IMR-90 (cell line): ENCODE measurements around the gene CASK. TPM values are rescaled to one million over a fixed set of nuclear protein-coding genes. Genes with fewer than 3 reads are reported as not detected.
A peak's percentile ranks its signal among the peaks of the same experiment; 100 is the strongest.

Experiments
- ATAC-seq: fragments of 200-7000 bp; cut with Tn5 transposase; 2 replicates; pipeline ENCODE4 v1.9.1; 2020; ENCODE audit warnings: low read depth, mild to moderate bottlenecking, moderate library complexity
- BruUV-seq: library from RNA; stranded (reverse); fragments of 400-500 nt; replicated peaks from 2 replicates; lab custom pipeline; 2021; lab: Mats Ljungman, UMichigan
- CTCF ChIA-PET: fragments of 300-600 bp; formaldehyde crosslinking; extraction: SDS; loops from one replicate; lab custom pipeline; 2021; ENCODE audit warnings: antibody characterized with exemption; lab: Yijun Ruan, JAX
- POLR2A ChIA-PET: fragments of 300-600 bp; sonication (Branson Sonifier 250); formaldehyde crosslinking; loops from one replicate; lab custom pipeline; 2022; ENCODE audit warnings: antibody characterized with exemption; ENCODE audit not compliant: unreplicated experiment; lab: Charles Lee
- DNase-seq: peaks from one replicate; pipeline ENCODE4 v3.0.0; 2013
- H2AFZ ChIP-seq: replicated peaks from 2 replicates; pipeline ENCODE3; 2013; ENCODE audit warnings: low read length, mild to moderate bottlenecking; ENCODE audit not compliant: poor library complexity
- H2AK5ac ChIP-seq: 2 replicates; pipeline ENCODE4 v1.6.1; 2013; ENCODE audit warnings: low read depth, low read length, inconsistent platforms
- H2AK9ac ChIP-seq: replicated peaks from 2 replicates; pipeline ENCODE3; 2013; ENCODE audit warnings: mild to moderate bottlenecking, low read depth, low read length, moderate library complexity; ENCODE audit not compliant: poor library complexity
- H2BK120ac ChIP-seq: 2 replicates; pipeline ENCODE4 v1.6.1; 2013; ENCODE audit warnings: low read depth, low read length, inconsistent platforms
- H2BK15ac ChIP-seq: 3 replicates; pipeline ENCODE4 v1.6.1; 2013; ENCODE audit warnings: low read depth, low read length, inconsistent platforms
- H2BK20ac ChIP-seq: 2 replicates; pipeline ENCODE4 v1.6.1; 2013; ENCODE audit warnings: low read depth, mild to moderate bottlenecking, inconsistent platforms, low read length, moderate library complexity
- H2BK5ac ChIP-seq: 2 replicates; pipeline ENCODE4 v1.6.1; 2013; ENCODE audit warnings: mild to moderate bottlenecking, low read depth, low read length, inconsistent platforms; ENCODE audit not compliant: poor library complexity, severe bottlenecking
- H3K14ac ChIP-seq: replicated peaks from 2 replicates; pipeline ENCODE4 v1.6.1; 2013; ENCODE audit warnings: low read depth, low read length, inconsistent platforms
- H3K18ac ChIP-seq: 2 replicates; pipeline ENCODE4 v1.6.1; 2013; ENCODE audit warnings: low read depth, low read length, control low read depth
- H3K23ac ChIP-seq: 2 replicates; pipeline ENCODE4 v1.6.1; 2013; ENCODE audit warnings: low read depth, low read length, inconsistent platforms
- H3K27ac ChIP-seq: 2 replicates; pipeline ENCODE4 v1.5.1; 2013; ENCODE audit warnings: mild to moderate bottlenecking, control low read depth, low read length; ENCODE audit not compliant: insufficient read depth
- H3K27me3 ChIP-seq: 2 replicates; pipeline ENCODE4 v1.6.1; 2013; ENCODE audit warnings: low read length; ENCODE audit not compliant: control insufficient read depth, insufficient read depth
- H3K36me3 ChIP-seq: 2 replicates; pipeline ENCODE4 v1.6.1; 2013; ENCODE audit warnings: low read length, mixed read lengths; ENCODE audit not compliant: control insufficient read depth, insufficient read depth
- H3K4ac ChIP-seq: 2 replicates; pipeline ENCODE4 v1.6.1; 2013; ENCODE audit warnings: low read depth, low read length, inconsistent platforms
- H3K4me1 ChIP-seq: 2 replicates; pipeline ENCODE4 v1.6.1; 2013; ENCODE audit warnings: low read length, mixed read lengths; ENCODE audit not compliant: control insufficient read depth, insufficient read depth
- H3K4me2 ChIP-seq: 2 replicates; pipeline ENCODE4 v1.6.1; 2013; ENCODE audit warnings: low read depth, mild to moderate bottlenecking, control low read depth, low read length, moderate library complexity
- H3K4me3 ChIP-seq: 2 replicates; pipeline ENCODE4 v1.5.1; 2013; ENCODE audit warnings: low read depth, mild to moderate bottlenecking, control low read depth, low read length, moderate library complexity; ENCODE audit not compliant: insufficient read depth
- H3K56ac ChIP-seq: 2 replicates; pipeline ENCODE4 v1.6.1; 2013; ENCODE audit warnings: low read length, inconsistent platforms; ENCODE audit not compliant: insufficient read depth; ENCODE audit errors: extremely low read depth
- H3K79me1 ChIP-seq, 2 experiments: 2 replicates each; pipeline ENCODE4 v1.6.1; 2013; ENCODE audit warnings: low read length in 2 of 2, inconsistent platforms in 1 of 2, low read depth in 1 of 2
- H3K9ac ChIP-seq: 2 replicates; pipeline ENCODE4 v1.6.1; 2013; ENCODE audit warnings: low read depth, low read length, control low read depth
- H3K9me1 ChIP-seq: 2 replicates; pipeline ENCODE4 v1.6.1; 2013; ENCODE audit warnings: low read length, inconsistent platforms; ENCODE audit not compliant: insufficient read depth
- H3K9me3 ChIP-seq: 2 replicates; pipeline ENCODE4 v1.6.1; 2013; ENCODE audit warnings: low read length; ENCODE audit not compliant: control insufficient read depth, insufficient read depth
- H4K20me1 ChIP-seq: 2 replicates; pipeline ENCODE4 v1.6.1; 2013; ENCODE audit warnings: low read length, inconsistent platforms; ENCODE audit not compliant: insufficient read depth
- H4K5ac ChIP-seq: 2 replicates; pipeline ENCODE4 v1.6.1; 2013; ENCODE audit warnings: mild to moderate bottlenecking, low read depth, low read length, control low read depth
- H4K8ac ChIP-seq, 2 experiments: 2 replicates each; pipeline ENCODE4 v1.6.1; 2013; ENCODE audit warnings: low read depth in 2 of 2, low read length in 2 of 2, control low read depth in 1 of 2, inconsistent platforms in 1 of 2
- H4K91ac ChIP-seq: 2 replicates; pipeline ENCODE4 v1.6.1; 2013; ENCODE audit warnings: low read depth, low read length, inconsistent platforms; ENCODE audit not compliant: insufficient read depth
- BHLHE40 ChIP-seq: fragments of 150-350 bp; IDR thresholded peaks from 2 replicates; pipeline ENCODE4 v1.6.1; 2016; ENCODE audit warnings: mild to moderate bottlenecking, low read depth, low read length
- CEBPB ChIP-seq: IDR thresholded peaks from 2 replicates; pipeline ENCODE4 v1.6.1; 2012; ENCODE audit warnings: low read depth, low read length, improper control_type of control experiment
- CHD1 ChIP-seq: IDR thresholded peaks from 2 replicates; pipeline ENCODE4 v1.6.1; 2012; ENCODE audit warnings: low read depth, low read length, improper control_type of control experiment
- CTCF ChIP-seq: conservative IDR thresholded peaks from 2 replicates; pipeline ENCODE4 v1.5.1; 2012; ENCODE audit warnings: mild to moderate bottlenecking, low read depth, low read length, improper control_type of control experiment
- ELK1 ChIP-seq: fragments of 150-350 bp; IDR thresholded peaks from 2 replicates; pipeline ENCODE4 v1.6.1; 2016; ENCODE audit warnings: low read depth, mild to moderate bottlenecking, low read length, moderate library complexity, borderline replicate concordance
- FOS ChIP-seq: fragments of 150-350 bp; IDR thresholded peaks from 2 replicates; pipeline ENCODE4 v1.6.1; 2016; ENCODE audit warnings: low read depth, low read length
- MAFK ChIP-seq: IDR thresholded peaks from 2 replicates; pipeline ENCODE4 v1.6.1; 2012; ENCODE audit warnings: low read depth, low read length, improper control_type of control experiment
- MXI1 ChIP-seq: IDR thresholded peaks from 2 replicates; pipeline ENCODE4 v1.6.1; 2012; ENCODE audit warnings: low read depth, mild to moderate bottlenecking, low read length, moderate library complexity, borderline replicate concordance
- NFE2L2 ChIP-seq: fragments of 150-350 bp; IDR thresholded peaks from 2 replicates; pipeline ENCODE4 v1.6.1; 2016; ENCODE audit warnings: low read depth, mild to moderate bottlenecking, low read length
- POLR2A ChIP-seq: IDR thresholded peaks from 2 replicates; pipeline ENCODE4 v1.6.1; 2012; ENCODE audit warnings: mild to moderate bottlenecking, low read depth, low read length
- RFX5 ChIP-seq: IDR thresholded peaks from 2 replicates; pipeline ENCODE4 v1.8.0; 2012; ENCODE audit warnings: low read depth, mild to moderate bottlenecking, low read length, moderate library complexity
- SMC3 ChIP-seq: fragments of 150-350 bp; IDR thresholded peaks from 2 replicates; pipeline ENCODE4 v1.6.1; 2016; ENCODE audit warnings: low read depth, mild to moderate bottlenecking, antibody characterized with exemption, low read length, moderate library complexity
- WGBS, 2 experiments: methylation state at CpG; one replicate each; pipeline versions ENCODE4 v1.1.5 to v1.1.7; 2013; ENCODE audit warnings: missing lambda C conversion rate in 2 of 2; ENCODE audit not compliant: insufficient read length in 1 of 2; ENCODE audit errors: extremely low coverage in 2 of 2; 5-methylcytosine and 5-hydroxymethylcytosine counted together
- dilution Hi-C: fragments of 300-500 bp; cut with HindIII; formaldehyde crosslinking; loops from one replicate; pipeline ENCODE4 v1.14.3; 2018; ENCODE audit warnings: low sequenced_read_pairs; ENCODE audit not compliant: unreplicated experiment
- in situ Hi-C: fragments of 300-500 bp; cut with MboI; formaldehyde crosslinking; loops from 3 replicates; pipeline ENCODE4 v1.14.3; 2019; ENCODE audit warnings: low sequenced_read_pairs, inconsistent platforms, mixed read lengths
- intact Hi-C: fragments of 100-400 bp; cut with micrococcal nuclease; formaldehyde crosslinking; loops from 2 replicates; pipeline ENCODE4 v1.10.0; 2022
- polyA plus RNA-seq, 3 experiments: library from polyadenylated mRNA; depleted of rRNA; stranded (reverse); fragments of >200 nt; gene quantifications; 2 replicates each; pipeline ENCODE4 v1.2.3, GENCODE V29; 2012; ENCODE audit warnings: low replicate concordance in 1 of 3
- total RNA-seq: library from RNA; depleted of rRNA; stranded (reverse); fragments of >200 nt; gene quantifications from 2 replicates; pipeline ENCODE4 v1.2.3, GENCODE V29; 2012
- TF ChIP-seq, protein P1 (sequence below): fragments of 150-350 bp; IDR thresholded peaks from 2 replicates; pipeline ENCODE4 v1.6.1; 2017; ENCODE audit warnings: mild to moderate bottlenecking, antibody characterized with exemption, low read length, low read depth

CASK gene
- total and polyA plus RNA-seq, 2 of the 4 experiments (the other 2 are of a cell fraction) = 9.4 to 17.7 TPM

DNA sequence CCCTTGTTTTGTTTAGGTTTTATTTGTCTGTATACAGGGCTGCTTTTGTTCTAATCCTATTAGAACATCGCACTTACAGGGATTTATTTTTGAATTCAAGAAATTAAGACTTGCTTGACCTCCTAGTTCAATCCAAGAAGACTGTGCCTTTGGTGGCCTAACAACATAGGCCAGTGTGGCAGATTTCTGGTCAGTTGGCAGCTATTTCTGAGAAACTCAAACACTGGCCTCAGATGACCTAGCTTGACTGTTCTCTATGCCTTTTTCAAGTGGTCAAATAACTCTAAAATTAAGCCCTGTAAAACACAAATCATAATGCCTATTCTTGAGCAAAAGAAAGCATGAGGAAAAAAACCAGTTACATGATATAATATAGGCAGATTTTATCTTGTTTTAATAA lies 323.8 kb downstream of the CASK start:
- peaks cover 3% of the 10 kb centered on the region; the same call in 1 of the 2 replicates for H3K9me1 ChIP-seq
- H2AK9ac ChIP-seq = no peak overlapping the region
- no CpG with 5 or more reads among the region's 1 CpG for WGBS, 2 experiments
- H3K4me1 ChIP-seq = no peaks in the 10 kb centered on the region
- H3K56ac ChIP-seq = no peak overlapping the region
- DNase-seq (no peak), ATAC-seq (no peak)
- dilution Hi-C loops (no loop called here), intact Hi-C loops (no loop called here), in situ Hi-C loops (no loop called here)
- no peak overlapping the region for H3K23ac ChIP-seq
- no peaks in the 10 kb centered on the region for H3K36me3 ChIP-seq
- H3K4me2 ChIP-seq = no peak overlapping the region
- no peak overlapping the region; the same call in 1 of the 2 replicates for H2BK20ac ChIP-seq
- no peaks in the 10 kb centered on the region for H3K27me3 ChIP-seq
- H4K5ac ChIP-seq = no peak overlapping the region
- no peak overlapping the region for H3K9ac ChIP-seq
- peak overlapping the region in 1 of 2 experiments; percentile 32; a peak in 1 of 4 replicates for H4K8ac ChIP-seq
- CTCF ChIA-PET = no interaction called here
- no peak overlapping the region for H3K18ac ChIP-seq
- no peaks in the 10 kb centered on the region for H3K9me3 ChIP-seq
- H3K4ac ChIP-seq = no peak overlapping the region
- TF ChIP-seq FOS (no peak), MAFK (no peak), ELK1 (no peak), POLR2A (no peak), RFX5 (no peak), CTCF (no peak), SMC3 (no peak), BHLHE40 (no peak), NFE2L2 (no peak), CHD1 (no peak), CEBPB (no peak), MXI1 (no peak)
- TF ChIP-seq, protein P1, sequence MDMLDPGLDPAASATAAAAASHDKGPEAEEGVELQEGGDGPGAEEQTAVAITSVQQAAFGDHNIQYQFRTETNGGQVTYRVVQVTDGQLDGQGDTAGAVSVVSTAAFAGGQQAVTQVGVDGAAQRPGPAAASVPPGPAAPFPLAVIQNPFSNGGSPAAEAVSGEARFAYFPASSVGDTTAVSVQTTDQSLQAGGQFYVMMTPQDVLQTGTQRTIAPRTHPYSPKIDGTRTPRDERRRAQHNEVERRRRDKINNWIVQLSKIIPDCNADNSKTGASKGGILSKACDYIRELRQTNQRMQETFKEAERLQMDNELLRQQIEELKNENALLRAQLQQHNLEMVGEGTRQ = no peak
- no peak overlapping the region for H2BK15ac ChIP-seq
- POLR2A ChIA-PET = no interaction called here
- H3K4me3 ChIP-seq = no peak overlapping the region
- no peak overlapping the region for H3K14ac ChIP-seq
- BruUV-seq = no TSS peak
- no peak overlapping the region for H2BK120ac ChIP-seq
- no peak overlapping the region for H2BK5ac ChIP-seq
- H3K79me1 ChIP-seq = no peaks in the 10 kb centered on the region
- H2AFZ ChIP-seq = no peak overlapping the region
- no peak overlapping the region for H2AK5ac ChIP-seq
- H3K27ac ChIP-seq = no peak overlapping the region
- no peaks in the 10 kb centered on the region for H4K20me1 ChIP-seq
- H4K91ac ChIP-seq = no peak overlapping the region
